HepG2 (cell line): Measurements from ENCODE around the gene C1R. TPM values are rescaled to one million over a fixed set of nuclear protein-coding genes. Genes with fewer than 3 reads are reported as not detected.

Experiments
- PCBP2 ChIP-seq: fragments of 200-400 bp; formaldehyde crosslinking; optimal IDR thresholded peaks from 2 replicates; pipeline ENCODE3; 2018; ENCODE audit warnings: low read length, low read depth; ENCODE audit not compliant: poor library complexity, severe bottlenecking
- PRDM10 ChIP-seq: sonication (generic); formaldehyde crosslinking; IDR thresholded peaks from 2 replicates; pipeline ENCODE4 v1.4.0; 2020; ENCODE audit warnings: low read depth, missing genetic modification reagents
- SMARCE1 ChIP-seq: fragments of 450-650 bp; IDR thresholded peaks from 2 replicates; pipeline ENCODE4 v1.6.1; 2017; ENCODE audit warnings: borderline replicate concordance
- SYNCRIP ChIP-seq: fragments of 200-400 bp; formaldehyde crosslinking; IDR thresholded peaks from 2 replicates; pipeline ENCODE4 v1.6.1; 2018; ENCODE audit warnings: mild to moderate bottlenecking, low read depth, low read length; ENCODE audit not compliant: insufficient read depth
- THYN1 ChIP-seq: sonication (generic); formaldehyde crosslinking; IDR thresholded peaks from 2 replicates; pipeline ENCODE4 v1.8.1; 2023; ENCODE audit warnings: low read depth, mild to moderate bottlenecking, moderate library complexity, missing genetic modification reagents, borderline replicate concordance
- ZBTB44 ChIP-seq: sonication (generic); formaldehyde crosslinking; IDR thresholded peaks from 2 replicates; pipeline ENCODE4 v1.4.0; 2020; ENCODE audit warnings: missing genetic modification reagents
- ZFY ChIP-seq: sonication (generic); formaldehyde crosslinking; IDR thresholded peaks from 2 replicates; pipeline ENCODE4 v1.4.0; 2020; ENCODE audit warnings: missing genetic modification reagents
- ZGPAT ChIP-seq: IDR thresholded peaks from 2 replicates; pipeline ENCODE4 v1.6.1; 2016; ENCODE audit warnings: mild to moderate bottlenecking
- ZNF749 ChIP-seq: sonication (generic); formaldehyde crosslinking; IDR thresholded peaks from 2 replicates; pipeline ENCODE4 v1.8.0; 2022; ENCODE audit warnings: mild to moderate bottlenecking, missing genetic modification reagents, moderate library complexity, borderline replicate concordance
- ZNF800 ChIP-seq: sonication (generic); formaldehyde crosslinking; IDR thresholded peaks from 2 replicates; pipeline ENCODE4 v1.4.0; 2020; ENCODE audit warnings: missing genetic modification reagents
- polyA plus RNA-seq, 8 experiments: library from polyadenylated mRNA; depleted of rRNA in 3 of 8; stranded (reverse) in 7 of 8; unstranded in 1 of 8; fragments of >200 nt; fragmentation: Illumina TruSeq in 4 of 8; extraction: Trizol in 4 of 8; gene quantifications; 2 replicates each; pipeline versions ENCODE4 v1.2.1 to v1.2.3, GENCODE V29; 2011 to 2016; ENCODE audit warnings: low read depth in 4 of 8, missing spikeins in 1 of 8, mixed read lengths in 1 of 8; ENCODE audit not compliant: insufficient read depth in 1 of 8
- total RNA-seq, 5 experiments: library from RNA; depleted of rRNA; stranded (reverse); fragments of >200 nt; fragmentation: Illumina TruSeq; extraction: Trizol; gene quantifications; 2 replicates each; pipeline ENCODE4 v1.2.3, GENCODE V29; 2016; ENCODE audit warnings: low read depth in 1 of 5
- TF ChIP-seq, protein P1 (sequence below): sonication (generic); formaldehyde crosslinking; IDR thresholded peaks from 2 replicates; pipeline ENCODE4 v1.5.1; 2020; ENCODE audit warnings: mild to moderate bottlenecking, missing genetic modification reagents, moderate library complexity

The C1R gene
- total and polyA plus RNA-seq, 2 of the 13 experiments (the other 11 are each of a cell fraction or from before 2014, with no cell fraction given): 3.5 to 6.5 TPM

DNA sequence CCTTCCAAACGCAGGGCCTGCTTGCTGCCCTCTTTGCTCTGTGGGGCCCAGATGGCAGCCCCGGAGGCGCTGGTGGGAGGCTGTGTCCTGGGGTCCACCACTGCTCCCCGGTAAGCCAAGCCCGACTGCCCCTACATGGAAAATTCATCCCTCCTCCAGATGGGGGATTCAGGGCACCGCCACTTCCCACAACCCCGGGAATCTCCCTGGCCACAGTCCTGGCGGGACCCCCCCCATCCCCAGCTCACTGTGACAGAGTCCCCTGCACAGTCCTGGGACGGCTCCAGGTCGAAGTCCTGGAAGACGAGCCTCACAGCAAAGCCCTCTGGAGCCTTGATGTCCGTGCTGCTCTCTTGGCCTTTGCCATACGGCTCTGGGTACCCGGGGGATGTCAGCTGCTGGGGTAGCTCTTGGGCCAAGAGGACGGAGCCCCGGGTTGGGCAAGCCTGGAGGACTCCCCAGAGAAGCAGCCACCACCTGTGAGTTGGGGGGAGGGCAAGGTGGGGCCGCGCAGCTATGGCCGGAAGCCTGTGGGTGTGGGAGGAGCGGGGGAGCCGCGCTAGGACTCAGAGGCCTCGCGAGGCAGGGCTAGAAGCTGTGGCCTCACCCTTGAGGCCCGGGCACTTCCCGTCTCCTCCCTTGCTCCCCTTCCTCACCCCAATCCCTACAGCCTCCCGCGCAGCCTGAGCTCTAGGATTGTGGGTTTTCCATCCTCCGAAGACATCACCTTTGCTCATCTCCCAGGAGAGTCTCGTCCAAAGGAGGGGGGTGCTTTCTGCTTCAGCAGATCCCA is 16.0 kb upstream of the C1R start (continued):
- TF ChIP-seq, protein P1, sequence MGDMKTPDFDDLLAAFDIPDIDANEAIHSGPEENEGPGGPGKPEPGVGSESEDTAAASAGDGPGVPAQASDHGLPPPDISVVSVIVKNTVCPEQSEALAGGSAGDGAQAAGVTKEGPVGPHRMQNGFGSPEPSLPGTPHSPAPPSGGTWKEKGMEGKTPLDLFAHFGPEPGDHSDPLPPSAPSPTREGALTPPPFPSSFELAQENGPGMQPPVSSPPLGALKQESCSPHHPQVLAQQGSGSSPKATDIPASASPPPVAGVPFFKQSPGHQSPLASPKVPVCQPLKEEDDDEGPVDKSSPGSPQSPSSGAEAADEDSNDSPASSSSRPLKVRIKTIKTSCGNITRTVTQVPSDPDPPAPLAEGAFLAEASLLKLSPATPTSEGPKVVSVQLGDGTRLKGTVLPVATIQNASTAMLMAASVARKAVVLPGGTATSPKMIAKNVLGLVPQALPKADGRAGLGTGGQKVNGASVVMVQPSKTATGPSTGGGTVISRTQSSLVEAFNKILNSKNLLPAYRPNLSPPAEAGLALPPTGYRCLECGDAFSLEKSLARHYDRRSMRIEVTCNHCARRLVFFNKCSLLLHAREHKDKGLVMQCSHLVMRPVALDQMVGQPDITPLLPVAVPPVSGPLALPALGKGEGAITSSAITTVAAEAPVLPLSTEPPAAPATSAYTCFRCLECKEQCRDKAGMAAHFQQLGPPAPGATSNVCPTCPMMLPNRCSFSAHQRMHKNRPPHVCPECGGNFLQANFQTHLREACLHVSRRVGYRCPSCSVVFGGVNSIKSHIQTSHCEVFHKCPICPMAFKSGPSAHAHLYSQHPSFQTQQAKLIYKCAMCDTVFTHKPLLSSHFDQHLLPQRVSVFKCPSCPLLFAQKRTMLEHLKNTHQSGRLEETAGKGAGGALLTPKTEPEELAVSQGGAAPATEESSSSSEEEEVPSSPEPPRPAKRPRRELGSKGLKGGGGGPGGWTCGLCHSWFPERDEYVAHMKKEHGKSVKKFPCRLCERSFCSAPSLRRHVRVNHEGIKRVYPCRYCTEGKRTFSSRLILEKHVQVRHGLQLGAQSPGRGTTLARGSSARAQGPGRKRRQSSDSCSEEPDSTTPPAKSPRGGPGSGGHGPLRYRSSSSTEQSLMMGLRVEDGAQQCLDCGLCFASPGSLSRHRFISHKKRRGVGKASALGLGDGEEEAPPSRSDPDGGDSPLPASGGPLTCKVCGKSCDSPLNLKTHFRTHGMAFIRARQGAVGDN (CRISPR knock-in tag): peak; percentile 92
- no peak for TF ChIP-seq ZGPAT (CRISPR knock-in tag)
- TF ChIP-seq PRDM10: no peak
- TF ChIP-seq ZBTB44 (CRISPR knock-in tag): no peak
- TF ChIP-seq THYN1 (CRISPR knock-in tag): no peak
- TF ChIP-seq PCBP2: no peak
- no peak for TF ChIP-seq SMARCE1
- no peak for TF ChIP-seq ZNF800 (CRISPR knock-in tag)
- TF ChIP-seq ZFY: peak; percentile 70
- TF ChIP-seq SYNCRIP: no peak
- TF ChIP-seq ZNF749 (CRISPR knock-in tag): no peak
